ENCODE results near the gene GRID2.
"Not testable (repeated sequence)": the region's sequence is repeated elsewhere in the genome, so short reads cannot be mapped to it uniquely, and the experiment has no call there.

GRID2 gene

DNA sequence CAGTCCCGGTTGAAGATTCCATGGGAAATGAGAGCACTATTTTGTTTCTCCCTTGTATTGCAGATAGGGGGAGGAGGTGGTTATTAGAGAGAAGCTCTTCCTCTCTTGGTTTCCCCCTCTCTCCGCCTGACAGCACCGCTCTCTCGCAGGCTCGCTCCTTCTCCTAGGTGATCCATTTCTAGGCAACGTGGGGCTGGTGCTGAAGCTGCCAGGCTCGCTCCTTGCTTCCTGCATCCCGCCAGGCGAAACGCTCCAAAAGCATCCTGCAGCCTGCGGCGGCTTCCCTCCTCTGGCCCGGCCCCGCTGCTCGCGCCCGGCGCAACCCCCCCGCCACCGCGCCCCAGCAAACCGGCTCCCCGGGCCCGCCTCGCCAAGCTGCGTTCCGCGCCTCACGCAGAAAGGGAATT, at the start of gene GRID2:
GRID2 (plus strand) TSS at position 346 of the 407 bp plus-strand sequence.
- DNase-seq = no peak

DNA sequence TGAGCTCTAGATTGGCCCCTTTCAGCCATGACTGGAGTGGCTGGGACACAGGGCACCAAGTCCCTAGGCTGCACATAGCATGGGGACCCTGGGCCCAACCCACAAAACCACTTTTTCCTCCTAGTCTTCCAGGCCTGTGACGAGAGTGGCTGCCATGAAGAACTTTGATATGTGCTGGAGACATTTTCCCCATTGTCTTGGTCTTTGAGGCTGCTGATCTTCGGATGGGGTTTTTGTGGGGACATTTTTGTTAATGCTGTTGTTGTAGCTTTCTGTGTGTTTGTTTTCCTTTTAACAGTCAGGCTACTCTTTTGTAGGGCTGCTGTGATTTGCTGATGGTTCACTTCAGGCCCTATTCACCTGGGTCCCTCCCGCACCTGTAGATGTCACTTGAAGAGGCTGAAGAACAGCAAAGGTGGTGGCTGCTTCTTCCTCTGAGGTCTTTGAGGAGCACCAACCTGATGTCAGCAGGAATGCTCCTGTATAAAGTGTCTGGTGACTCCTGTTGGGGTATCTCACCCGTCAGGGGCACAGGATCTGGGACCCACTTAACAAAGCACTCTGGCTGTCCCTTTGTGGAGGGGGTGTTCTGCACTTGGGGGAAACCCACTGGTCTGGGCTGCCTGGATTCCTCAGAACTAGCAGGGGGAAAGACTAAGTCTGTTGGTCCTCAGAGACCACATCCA, 49.6 kb upstream of the GRID2 start:
- no peak for DNase-seq

- no peak for DNase-seq
Measured at GRCh38 chr4:92254767-92255442, 48.9 kb upstream of the GRID2 start.

DNA sequence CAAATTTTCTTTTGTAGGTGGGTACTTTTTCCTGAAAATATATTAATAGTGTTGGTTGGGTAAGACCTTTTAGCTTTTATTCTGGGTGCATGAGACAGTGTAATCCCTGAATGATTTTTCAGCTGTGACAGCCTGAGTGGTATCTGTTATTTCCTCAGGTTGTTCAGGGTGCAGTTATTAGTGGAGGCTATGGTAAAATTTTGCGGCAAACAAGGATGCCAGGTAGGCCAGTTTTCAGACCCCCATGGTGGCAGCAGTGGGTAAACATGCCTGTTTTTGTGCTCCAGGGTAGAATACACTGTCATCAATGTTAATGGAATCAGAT, 47.9 kb upstream of the GRID2 start:
- DNase-seq = no peak

- no peak for DNase-seq
Measured at GRCh38 chr4:92257931-92258857, 45.6 kb upstream of the GRID2 start.

DNA sequence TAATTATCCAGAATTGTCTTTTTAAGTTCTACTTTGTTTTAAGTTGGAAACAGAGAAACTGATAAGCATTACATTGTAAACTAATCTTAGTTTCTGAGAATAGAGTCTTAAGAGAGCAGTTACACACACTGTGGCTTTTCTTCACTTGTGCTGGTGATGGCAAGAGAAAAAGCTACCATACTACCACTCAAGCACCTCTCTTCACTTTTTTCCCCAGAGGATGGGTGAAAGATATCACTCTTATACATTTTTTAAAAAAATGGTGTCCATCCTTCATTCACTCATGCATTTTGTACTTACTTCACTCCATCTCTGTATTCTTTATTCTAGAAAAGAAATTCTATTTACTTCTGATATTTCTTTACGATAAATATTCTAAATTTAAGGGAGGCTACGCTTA, 42.5 kb upstream of the GRID2 start:
- DNase-seq = no peak

DNA sequence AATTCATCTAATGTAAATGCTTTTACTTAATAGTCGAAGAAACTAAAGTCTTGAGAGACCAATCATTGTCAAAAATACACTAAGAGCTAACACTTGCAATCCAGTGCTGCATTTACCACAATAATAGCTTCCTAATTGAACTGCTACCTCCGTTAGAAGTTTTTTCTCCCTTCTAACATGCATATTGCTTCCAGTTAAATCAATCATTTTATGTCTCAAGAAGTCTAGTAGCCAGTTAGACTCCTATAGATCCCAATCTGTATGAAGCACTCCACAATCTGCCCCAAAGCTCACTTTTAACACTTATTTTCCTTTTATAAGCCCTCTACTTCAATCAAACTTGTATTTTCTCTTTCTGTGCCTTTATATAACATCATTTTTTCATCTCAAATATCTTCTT, 41.4 kb upstream of the GRID2 start:
- DNase-seq = no peak

GRCh38 chr4:92263010-92263409, 40.8 kb upstream of the GRID2 start:
- DNase-seq = no peak

DNA sequence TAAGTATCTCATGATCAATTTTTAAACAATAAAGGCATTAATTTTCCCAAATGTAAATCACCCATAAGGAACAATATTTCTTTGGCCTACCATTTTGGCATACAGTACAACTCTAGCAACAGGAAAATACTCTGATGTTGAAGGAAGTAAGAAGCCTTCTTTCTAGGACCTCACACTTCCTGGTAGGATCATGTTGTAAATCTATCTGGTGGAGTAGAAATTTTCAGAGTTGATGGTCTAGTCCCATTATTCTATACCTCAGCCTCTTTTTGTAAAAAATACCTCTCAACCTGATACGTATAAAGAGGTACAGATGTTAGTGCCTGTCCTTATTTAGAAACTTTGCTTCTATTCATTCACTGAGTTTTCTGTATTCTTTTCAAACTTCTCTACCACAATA, 40.2 kb upstream of the GRID2 start:
- DNase-seq = no peak

DNA sequence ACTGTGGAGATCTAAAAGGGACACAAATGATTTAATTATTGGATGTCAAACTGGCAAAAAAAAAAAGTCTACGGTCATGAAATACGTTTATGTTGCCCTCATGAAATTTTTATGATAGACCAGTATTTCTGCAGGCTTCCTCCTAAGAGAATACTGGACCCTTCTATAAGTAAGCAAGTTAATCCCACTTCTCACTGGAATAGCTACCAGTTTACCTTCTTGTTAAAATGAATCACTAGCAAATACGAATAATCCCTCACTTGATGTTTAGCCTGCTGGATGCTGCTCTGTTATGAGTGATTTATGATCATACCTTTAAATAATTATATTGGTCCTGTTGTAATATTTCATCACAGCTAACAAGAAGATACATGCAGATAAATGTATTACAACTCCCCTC, 39.6 kb upstream of the GRID2 start:
- DNase-seq = no peak

DNA sequence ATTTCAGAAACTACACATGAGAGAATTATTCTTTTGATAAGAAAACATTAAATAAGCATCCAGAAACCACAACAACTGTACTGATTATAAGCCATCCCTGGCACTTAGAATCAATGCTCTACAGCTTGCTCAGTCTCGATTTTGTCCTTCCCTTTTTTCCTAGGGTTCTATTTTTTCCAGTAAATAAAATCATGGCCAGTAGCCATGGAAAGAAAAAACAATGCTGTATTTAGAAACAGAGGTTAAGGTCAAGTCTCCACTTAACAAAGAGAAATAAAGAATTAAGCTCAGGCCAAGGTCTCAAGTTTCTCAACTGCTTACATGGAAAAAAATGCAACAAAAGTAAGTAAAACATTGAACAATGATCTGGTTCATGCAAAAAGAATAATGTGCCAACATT, 38.7 kb upstream of the GRID2 start:
- no peak for DNase-seq

GRCh38 chr4:92265798-92266197, 38.0 kb upstream of the GRID2 start:
- no peak for DNase-seq

- DNase-seq = no peak
Measured at GRCh38 chr4:92266521-92266920, 37.2 kb upstream of the GRID2 start.

- DNase-seq = no peak
Measured at GRCh38 chr4:92268642-92269041, 35.1 kb upstream of the GRID2 start.

GRCh38 chr4:92270908-92271307, 32.9 kb upstream of the GRID2 start:
- DNase-seq = no peak

DNA sequence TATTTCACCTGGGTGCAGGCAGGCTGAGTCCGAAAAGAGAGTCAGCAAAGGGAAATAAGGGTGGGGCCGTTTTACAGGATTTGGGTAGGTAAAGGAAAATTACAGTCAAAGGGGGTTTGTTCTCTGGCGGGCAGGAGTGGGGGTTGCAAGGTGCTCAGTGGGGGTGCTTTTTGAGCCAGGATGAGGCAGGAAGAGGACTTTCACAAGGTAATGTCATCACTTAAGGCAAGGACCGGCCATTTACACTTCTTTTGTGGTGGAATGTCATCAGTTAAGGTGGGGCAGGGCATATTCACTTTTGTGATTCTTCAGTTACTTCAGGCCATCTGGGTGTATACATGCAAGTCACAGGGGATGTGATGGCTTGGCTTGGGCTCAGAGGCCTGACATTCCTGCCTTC, 32.2 kb upstream of the GRID2 start:
- not testable (repeated sequence) for DNase-seq

DNA sequence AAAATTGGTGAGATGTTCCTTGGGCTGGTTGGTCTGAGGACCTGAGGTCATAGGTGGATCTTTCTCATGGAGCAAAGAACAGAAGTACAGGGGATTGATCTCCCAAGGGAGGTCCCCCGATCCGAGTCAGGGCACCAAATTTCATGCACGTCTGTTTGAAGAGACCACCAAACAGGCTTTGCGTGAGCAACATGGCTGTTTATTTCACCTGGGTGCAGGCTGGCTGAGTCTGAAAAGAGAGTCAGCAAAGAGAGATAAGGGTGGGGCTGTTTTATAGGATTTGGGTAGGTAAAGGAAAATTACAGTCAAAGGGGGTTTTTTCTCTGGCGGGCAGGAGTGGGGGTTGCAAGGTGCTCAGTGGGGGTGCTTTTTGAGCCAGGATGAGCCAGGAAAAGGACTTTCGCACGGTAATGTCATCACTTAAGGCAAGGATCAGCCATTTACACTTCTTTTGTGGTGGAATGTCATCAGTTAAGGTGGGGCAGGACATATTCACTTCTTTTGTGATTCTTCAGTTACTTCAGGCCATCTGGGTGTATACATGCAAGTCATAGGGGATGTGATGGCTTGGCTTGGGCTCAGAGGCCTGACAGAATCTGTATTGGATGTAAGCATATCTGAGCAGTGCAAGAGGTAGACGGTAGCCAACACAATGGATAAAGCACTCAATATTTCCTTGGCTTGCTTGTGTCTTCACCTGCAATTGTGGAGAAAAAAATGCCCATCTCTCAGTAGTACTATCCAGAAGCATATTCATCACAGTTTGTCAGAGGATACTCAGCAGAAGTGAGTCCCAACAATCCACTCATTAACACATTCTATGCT, 26.5 kb upstream of the GRID2 start:
- DNase-seq = not testable (repeated sequence)

DNA sequence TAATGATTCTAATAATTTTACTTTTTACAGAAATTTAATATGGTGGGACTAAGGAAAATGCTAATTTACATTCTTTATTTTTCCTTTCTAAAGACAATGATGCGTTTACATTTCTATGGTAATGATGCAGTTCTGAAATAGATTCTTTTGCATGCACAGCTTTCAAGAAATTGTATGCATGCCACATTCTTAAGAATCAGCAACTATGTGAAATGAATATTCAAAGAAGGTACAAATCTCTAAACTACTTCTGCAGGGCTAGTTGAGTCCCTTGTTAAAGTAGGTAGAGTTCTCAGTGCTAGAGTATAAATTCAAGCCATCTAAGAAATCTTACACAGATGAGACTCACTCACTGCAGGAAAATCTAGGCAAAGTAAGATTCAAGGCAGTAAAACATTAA, 24.5 kb upstream of the GRID2 start:
- DNase-seq = no peak

DNA sequence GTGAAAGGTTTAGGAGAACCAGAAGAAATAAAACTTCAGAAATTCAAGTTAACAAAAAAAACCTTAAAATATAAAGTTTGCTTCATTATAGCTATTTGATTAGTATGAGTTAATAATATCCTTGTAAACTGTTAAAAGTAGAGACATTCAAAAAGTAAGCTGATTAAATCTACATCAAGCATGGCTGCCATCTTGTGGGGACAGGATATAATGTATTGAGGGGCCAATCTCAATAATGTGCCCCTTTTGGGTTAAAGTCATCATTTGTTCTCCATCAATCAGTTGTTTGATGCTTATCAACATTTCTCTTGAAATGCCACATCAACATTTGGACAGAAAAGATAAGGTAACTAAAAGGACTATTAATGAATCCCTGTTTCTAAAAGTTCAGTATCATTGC, 4.6 kb upstream of the GRID2 start:
- DNase-seq = no peak

GRCh38 chr4:92304121-92304520, 355 bp downstream of the GRID2 start:
- no peak for DNase-seq

DNA sequence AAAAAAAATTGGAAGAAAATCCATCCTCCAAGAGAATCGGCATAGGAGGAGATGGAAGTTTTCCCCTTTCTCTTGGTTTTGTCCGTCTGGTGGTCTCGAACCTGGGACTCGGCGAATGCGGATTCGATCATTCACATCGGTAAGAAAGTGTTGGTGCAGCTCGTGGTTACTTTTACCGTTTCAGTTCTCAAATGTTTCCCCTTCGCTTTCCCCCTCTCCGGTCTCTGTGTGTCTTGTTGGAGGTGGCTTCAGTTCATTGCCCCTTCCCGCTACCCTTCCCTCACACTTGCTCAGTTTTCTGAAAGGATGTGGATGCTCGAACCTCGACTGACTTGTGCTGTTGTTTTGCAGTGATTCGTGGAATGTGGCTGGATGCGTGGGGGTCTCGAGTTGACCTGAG, 840 bp downstream of the GRID2 start:
- no peak for DNase-seq

DNA sequence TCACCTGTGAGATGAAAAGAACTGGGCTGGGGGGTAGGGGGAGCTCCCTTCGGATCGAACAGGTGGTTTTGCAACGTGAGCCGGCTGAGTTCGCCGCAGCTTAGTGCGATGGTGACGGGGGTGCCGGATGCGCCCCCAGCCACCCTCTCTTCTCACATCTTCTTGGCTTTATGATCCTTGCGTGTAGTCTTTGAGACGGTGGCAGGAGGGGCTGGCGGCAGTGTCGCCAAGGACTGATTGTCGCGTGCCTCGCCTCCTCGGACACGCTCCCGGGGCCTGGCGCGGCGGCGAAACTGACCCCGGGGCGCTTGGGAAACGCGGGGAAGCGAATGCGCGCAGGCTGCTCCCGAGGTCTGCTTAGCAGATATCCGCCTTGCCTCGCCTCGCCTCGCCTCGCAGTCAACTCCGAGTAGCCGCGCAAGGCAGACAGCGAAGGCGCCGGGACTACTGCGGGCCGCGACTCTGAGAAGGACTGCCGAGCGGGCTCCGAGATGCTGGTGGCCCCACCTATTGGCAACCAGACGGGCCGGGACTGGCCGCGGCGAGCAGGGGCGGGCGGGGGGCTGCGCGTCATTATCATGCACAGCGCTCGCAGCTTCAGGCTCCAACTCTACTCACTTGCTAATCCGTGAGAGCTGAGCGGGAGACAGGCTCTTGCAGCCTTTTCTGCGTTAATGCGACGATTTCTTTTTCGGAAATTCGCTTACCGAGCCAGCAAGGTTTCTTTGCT, 1.5 kb downstream of the GRID2 start:
- no peak for DNase-seq
